ENCODE measurements around the gene ANKS6. TPM values are rescaled to one million over a fixed set of nuclear protein-coding genes. Genes with fewer than 3 reads are reported as not detected.

Gene ANKS6
- total and polyA plus RNA-seq, 9 of the 15 experiments (the other 6 are each of a cell fraction or from before 2014, with no cell fraction given), result 9.9 to 74.5 (median 36.9) TPM

- DNase-seq (ENCODE audit: extremely low read depth in 1 of 4, low spot score in 3 of 4) (no peak), FAIRE-seq (no peak), ATAC-seq (no peak)
- Histone ChIP-seq H3K4me3 (no peak overlapping the region), H3K9me3 (replicated peaks; ENCODE audit: control insufficient read depth, insufficient read depth, low read depth, low read length) (no peaks in the 10 kb centered on the region), H3K9me1 (ENCODE audit: control insufficient read depth, insufficient read depth, low read length) (peaks cover 13% of the 10 kb centered on the region), H3K79me2 (ENCODE audit: control insufficient read depth, insufficient read depth, low read length) (peaks cover 30% of the 10 kb centered on the region), H3K27me3 (ENCODE audit: control insufficient read depth in 2 of 2, insufficient read depth in 2 of 2, low read length in 2 of 2) (no peaks in the 10 kb centered on the region), H2AFZ (ENCODE audit: low read depth, low read length) (no peak overlapping the region), H3K4me1 (replicated peaks in 1 of 2; ENCODE audit: control insufficient read depth in 2 of 2, insufficient read depth in 2 of 2, low read length in 2 of 2) (peaks cover 19 to 25% of the 10 kb centered on the region in 2 experiments; a peak in 4 of 5 replicates), H3K4me2 (ENCODE audit: insufficient read depth, low read length) (no peak overlapping the region), H3K36me3 (ENCODE audit: control insufficient read depth, insufficient read depth, low read length) (peaks cover 91% of the 10 kb centered on the region), H4K20me1 (replicated peaks; ENCODE audit: control insufficient read depth, insufficient read depth, low read length) (peaks cover 22% of the 10 kb centered on the region), H3K9ac (ENCODE audit: insufficient read depth in 1 of 2, low read depth in 2 of 2, low read length in 2 of 2) (no peak overlapping the region), H3K27ac (ENCODE audit: extremely low read depth, low read depth, low read length) (no peak overlapping the region)
- no TSS peak for BruUV-seq (replicated peaks)
- ChIA-PET CTCF (ENCODE audit: low intra/inter-chr PET ratio) (no interaction called here), POLR2A (interaction anchor here (0.5 kb wide), 1 partner anchor 202 kb away, joined by 4 read pairs; no protein-coding TSS in a partner anchor)
- TF ChIP-seq TRIM28 (IDR thresholded peaks at IDR 0.05), result no peak
- TF ChIP-seq MXD1 (CRISPR knock-in tag; IDR thresholded peaks at IDR 0.05; ENCODE audit: borderline replicate concordance, poor library complexity, severe bottlenecking), result no peak
- TF ChIP-seq CEBPB (tag; IDR thresholded peaks at IDR 0.05), result peak; percentile 41; the same call in 1 of the 2 replicates
- 0 out of 2 replicates have a peak, but pooled peaks have one; percentile 15 for TF ChIP-seq CEBPG (CRISPR knock-in tag; IDR thresholded peaks at IDR 0.05)
- no peak for TF ChIP-seq CEBPG (tag; conservative IDR thresholded peaks at IDR 0.05 in 1 of 2, IDR thresholded peaks at IDR 0.05 in 1 of 2)
- no peak for TF ChIP-seq SRSF9 (IDR thresholded peaks at IDR 0.05; ENCODE audit: borderline replicate concordance, low read depth, low read length)
- TF ChIP-seq DLX4 (CRISPR knock-in tag; IDR thresholded peaks at IDR 0.05), result no peak
- 81% methylated on average over 4 of the region's 4 CpGs for WGBS (ENCODE audit: insufficient coverage, low coverage, missing lambda C conversion rate)
- in situ Hi-C loops (cut with MboI) (loop anchor here (25.0 kb wide), 1 partner anchor 875 kb away; the partner anchor contains the start of gene TRMO), intact Hi-C loops (cut with micrococcal nuclease) (no loop called here)
Measured at GRCh38 chr9:98786750-98787510, 9.4 kb downstream of the ANKS6 start.

Measured in K562 (cell line).